HEK293 (cell line): ENCODE measurements around the gene PRMT7.

Experiments used
- CTCF ChIA-PET: fragments of 350-600 bp; formaldehyde crosslinking; extraction: SDS; loops from one replicate; lab custom pipeline; 2021; ENCODE audit warnings: antibody characterized with exemption; lab: Yijun Ruan, JAX
- POLR2A ChIA-PET: fragments of 300-600 bp; formaldehyde crosslinking; extraction: SDS; loops from one replicate; lab custom pipeline; 2020; ENCODE audit warnings: antibody characterized with exemption, inconsistent platforms; lab: Yijun Ruan, JAX
- H3K27ac ChIP-seq: fragments of 200-500 bp; sonication (Bioruptor generic); 2 replicates; pipeline ENCODE4 v1.5.1; 2014; ENCODE audit warnings: low read depth, low read length, control low read depth, inconsistent platforms; ENCODE audit errors: extremely low read depth
- H3K36me3 ChIP-seq, 2 experiments: fragments of 200-500 bp in 1 of 2; sonication (Bioruptor generic) in 1 of 2; 1 replicate in 1 of 2; 2 replicates in 1 of 2; pipeline ENCODE4 v1.5.1; 2014 to 2017; ENCODE audit warnings: inconsistent platforms in 2 of 2, low read length in 2 of 2; ENCODE audit not compliant: control insufficient read depth in 2 of 2, insufficient read depth in 1 of 2
- H3K4me1 ChIP-seq: fragments of 200-500 bp; sonication (Bioruptor generic); 2 replicates; pipeline ENCODE4 v1.5.1; 2014; ENCODE audit warnings: mild to moderate bottlenecking, low read length, inconsistent platforms; ENCODE audit not compliant: control insufficient read depth, insufficient read depth
- H3K4me3 ChIP-seq: 2 replicates; pipeline ENCODE4 v1.5.1; 2011; ENCODE audit warnings: low read depth, mild to moderate bottlenecking, control low read depth, low read length, moderate library complexity
- H3K9me3 ChIP-seq: fragments of 200-500 bp; sonication (Bioruptor generic); 2 replicates; pipeline ENCODE4 v1.5.1; 2014; ENCODE audit warnings: low read depth, low read length, inconsistent platforms; ENCODE audit not compliant: control insufficient read depth, insufficient read depth
- BCL11A ChIP-seq: fragments of 450-650 bp; formaldehyde crosslinking; IDR thresholded peaks from 2 replicates; pipeline ENCODE4 v1.5.1; 2016; ENCODE audit warnings: low read depth, missing biosample characterization, missing genetic modification characterization
- ELK4 ChIP-seq: IDR thresholded peaks from 2 replicates; pipeline ENCODE4 v1.6.1; 2011; ENCODE audit warnings: mild to moderate bottlenecking, low read depth, low read length, borderline replicate concordance
- KLF1 ChIP-seq: fragments of 450-650 bp; formaldehyde crosslinking; IDR thresholded peaks from 2 replicates; pipeline ENCODE4 v1.5.1; 2016; ENCODE audit warnings: missing biosample characterization, missing genetic modification characterization
- KLF17 ChIP-seq: fragments of 450-650 bp; formaldehyde crosslinking; IDR thresholded peaks from 2 replicates; pipeline ENCODE4 v1.5.1; 2016; ENCODE audit warnings: missing biosample characterization, missing genetic modification characterization
- KLF7 ChIP-seq: fragments of 450-650 bp; formaldehyde crosslinking; IDR thresholded peaks from 2 replicates; pipeline ENCODE4 v1.5.1; 2016; ENCODE audit warnings: missing biosample characterization, missing genetic modification characterization, borderline replicate concordance
- REST ChIP-seq: fragments of 450-650 bp; formaldehyde crosslinking; IDR thresholded peaks from 2 replicates; pipeline ENCODE4 v1.5.1; 2016; ENCODE audit warnings: missing biosample characterization, missing genetic modification characterization
- SALL2 ChIP-seq: fragments of 450-650 bp; formaldehyde crosslinking; IDR thresholded peaks from 2 replicates; pipeline ENCODE4 v1.5.0; 2017; ENCODE audit warnings: missing biosample characterization, mild to moderate bottlenecking, missing genetic modification characterization, borderline replicate concordance
- YY1 ChIP-seq: fragments of 450-650 bp; formaldehyde crosslinking; IDR thresholded peaks from 2 replicates; pipeline ENCODE4 v1.5.1; 2018; ENCODE audit warnings: missing biosample characterization, missing genetic modification characterization
- YY2 ChIP-seq: fragments of 450-650 bp; formaldehyde crosslinking; IDR thresholded peaks from 2 replicates; pipeline ENCODE4 v1.5.1; 2016; ENCODE audit warnings: missing biosample characterization, missing genetic modification characterization
- ZBTB11 ChIP-seq: fragments of 450-650 bp; formaldehyde crosslinking; conservative IDR thresholded peaks from 2 replicates; pipeline ENCODE4 v1.5.1; 2016; ENCODE audit warnings: low read depth, missing biosample characterization, missing genetic modification characterization
- ZBTB44 ChIP-seq: fragments of 450-650 bp; IDR thresholded peaks from 2 replicates; pipeline ENCODE4 v1.5.1; 2018; ENCODE audit warnings: missing biosample characterization, mild to moderate bottlenecking, missing genetic modification characterization
- ZBTB48 ChIP-seq: fragments of 450-650 bp; formaldehyde crosslinking; IDR thresholded peaks from 2 replicates; pipeline ENCODE4 v1.5.1; 2016; ENCODE audit warnings: missing biosample characterization, missing genetic modification characterization
- ZNF146 ChIP-seq: fragments of 450-650 bp; formaldehyde crosslinking; IDR thresholded peaks from 2 replicates; pipeline ENCODE4 v1.5.1; 2016; ENCODE audit warnings: missing biosample characterization, missing genetic modification characterization
- ZNF184 ChIP-seq: fragments of 450-650 bp; IDR thresholded peaks from 2 replicates; pipeline ENCODE4 v1.5.1; 2018; ENCODE audit warnings: missing biosample characterization, mild to moderate bottlenecking, missing genetic modification characterization
- ZNF211 ChIP-seq: fragments of 450-650 bp; formaldehyde crosslinking; IDR thresholded peaks from 2 replicates; pipeline ENCODE4 v1.5.1; 2016; ENCODE audit warnings: low read depth, missing biosample characterization, missing genetic modification characterization
- ZNF311 ChIP-seq: fragments of 450-650 bp; formaldehyde crosslinking; IDR thresholded peaks from 2 replicates; pipeline ENCODE4 v1.5.1; 2017; ENCODE audit warnings: missing biosample characterization, missing genetic modification characterization, borderline replicate concordance
- ZNF324 ChIP-seq: fragments of 450-650 bp; formaldehyde crosslinking; IDR thresholded peaks from 2 replicates; pipeline ENCODE4 v1.5.1; 2016; ENCODE audit warnings: missing biosample characterization, missing genetic modification characterization
- ZNF350 ChIP-seq: fragments of 450-650 bp; formaldehyde crosslinking; IDR thresholded peaks from 2 replicates; pipeline ENCODE4 v1.5.0; 2017; ENCODE audit warnings: missing biosample characterization, mild to moderate bottlenecking, missing genetic modification characterization
- ZNF354C ChIP-seq: fragments of 450-650 bp; formaldehyde crosslinking; IDR thresholded peaks from 2 replicates; pipeline ENCODE4 v1.5.1; 2016; ENCODE audit warnings: missing biosample characterization, missing genetic modification characterization, low read depth, borderline replicate concordance
- ZNF404 ChIP-seq: fragments of 450-650 bp; formaldehyde crosslinking; IDR thresholded peaks from 2 replicates; pipeline ENCODE4 v1.5.1; 2017; ENCODE audit warnings: missing biosample characterization, missing genetic modification characterization
- ZNF48 ChIP-seq: fragments of 450-650 bp; formaldehyde crosslinking; IDR thresholded peaks from 2 replicates; pipeline ENCODE4 v1.5.1; 2016; ENCODE audit warnings: missing biosample characterization, missing genetic modification characterization
- ZNF549 ChIP-seq: fragments of 450-650 bp; IDR thresholded peaks from 2 replicates; pipeline ENCODE4 v1.5.1; 2018; ENCODE audit warnings: missing biosample characterization, missing genetic modification characterization, mild to moderate bottlenecking, inconsistent platforms, moderate library complexity
- ZNF600 ChIP-seq: fragments of 450-650 bp; formaldehyde crosslinking; IDR thresholded peaks from 2 replicates; pipeline ENCODE4 v1.5.1; 2016; ENCODE audit warnings: missing biosample characterization, missing genetic modification characterization
- ZNF624 ChIP-seq: fragments of 450-650 bp; formaldehyde crosslinking; IDR thresholded peaks from 2 replicates; pipeline ENCODE4 v1.5.1; 2017; ENCODE audit warnings: missing biosample characterization, missing genetic modification characterization
- ZNF830 ChIP-seq: fragments of 450-650 bp; IDR thresholded peaks from 2 replicates; pipeline ENCODE4 v1.5.0; 2018; ENCODE audit warnings: missing biosample characterization, missing genetic modification characterization, low read depth, mild to moderate bottlenecking, moderate library complexity
- ZNF843 ChIP-seq: fragments of 450-650 bp; formaldehyde crosslinking; IDR thresholded peaks from 2 replicates; pipeline ENCODE4 v1.5.1; 2016; ENCODE audit warnings: missing biosample characterization, missing genetic modification characterization

PRMT7 gene

GRCh38 chr16:68381363-68381724 lies 70.5 kb downstream of the PRMT7 start (continued):
- TF ChIP-seq ZNF211 (tag by site-specific recombination), result no peak
- TF ChIP-seq ZNF843 (tag by site-specific recombination), result no peak
- TF ChIP-seq ZNF549, result no peak
- TF ChIP-seq ZNF624 (tag by site-specific recombination), result no peak
- no peak for TF ChIP-seq SALL2 (tag by site-specific recombination)
- no peak for TF ChIP-seq ZBTB44 (tag by site-specific recombination)
- no peak for TF ChIP-seq REST (tag by site-specific recombination)
- TF ChIP-seq BCL11A (tag by site-specific recombination), result no peak
- no peak for TF ChIP-seq ELK4

GRCh38 chr16:68382296-68382718 lies 71.5 kb downstream of the PRMT7 start:
- no peak overlapping the region for H3K27ac ChIP-seq
- no peaks in the 10 kb centered on the region for H3K9me3 ChIP-seq
- no peaks in the 10 kb centered on the region for H3K4me1 ChIP-seq
- no peaks in the 10 kb centered on the region for H3K36me3 ChIP-seq
- TF ChIP-seq ZNF600 (tag by site-specific recombination) (no peak), ZNF184 (tag by site-specific recombination) (no peak), ZNF311 (no peak), KLF1 (tag by site-specific recombination) (peak; percentile 99), ZNF146 (tag by site-specific recombination) (no peak), ZNF324 (tag by site-specific recombination) (no peak), ZNF830 (tag by site-specific recombination) (no peak), ZNF350 (tag by site-specific recombination) (no peak), ZBTB48 (tag by site-specific recombination) (no peak), YY1 (no peak), ZNF48 (tag by site-specific recombination) (no peak), YY2 (tag by site-specific recombination) (no peak), ZBTB11 (tag by site-specific recombination) (no peak), KLF7 (tag by site-specific recombination) (no peak), ZNF404 (tag by site-specific recombination) (no peak), ZNF354C (tag by site-specific recombination) (no peak), KLF17 (tag by site-specific recombination) (peak; percentile 46; the same call in 1 of the 2 replicates)
- H3K4me3 ChIP-seq, result no peak overlapping the region
- ChIA-PET CTCF (interaction anchor here (0.6 to 1.4 kb wide), 6 partner anchors 10 to 1627 kb away, joined by 3 to 7 read pairs (median 4); no protein-coding TSS in a partner anchor), POLR2A (interaction anchor here (1.1 kb wide), 1 partner anchor 20 kb away, joined by 3 read pairs; no protein-coding TSS in a partner anchor)
